Gastroesophageal sphincter (tissue), 3 donors: ENCODE data around the gene INSL3.
"Not testable (repeated sequence)": the region's sequence is repeated elsewhere in the genome, so short reads cannot be mapped to it uniquely, and the experiment has no call there.

Experiments
- CTCF ChIP-seq, 4 experiments: fragments of 200-600 bp in 2 of 4; fragments of 450-650 bp in 2 of 4; sonication (generic) in 1 of 4; IDR thresholded peaks; one replicate each; pipeline ENCODE4 v1.5.1; 2017 to 2019; ENCODE audit warnings: antibody characterized with exemption in 4 of 4, mild to moderate bottlenecking in 2 of 4, moderate library complexity in 2 of 4
- EP300 ChIP-seq: sonication (generic); formaldehyde crosslinking; IDR thresholded peaks from one replicate; pipeline ENCODE4 v1.6.1; 2017; ENCODE audit warnings: antibody characterized with exemption, mild to moderate bottlenecking
- POLR2A ChIP-seq, 2 donors: fragments of 450-650 bp; IDR thresholded peaks; one replicate each; pipeline ENCODE4 v1.6.1; 2017; ENCODE audit warnings: antibody characterized with exemption in 2 of 2, mild to moderate bottlenecking in 2 of 2, moderate library complexity in 1 of 2

- not testable (repeated sequence) for TF ChIP-seq POLR2A (IDR thresholded peaks at IDR 0.05); CTCF (IDR thresholded peaks at IDR 0.05); EP300
Observed at GRCh38 chr19:17777840-17778239, 43.5 kb downstream of the INSL3 start.
